HL-60/S4 treated with phorbol 12-myristate 13-acetate at 8.2 ng/mL for 4 days and 3 days (cell line): Measurements from ENCODE around the gene IPO11.
"Not testable (repeated sequence)": the region's sequence is repeated elsewhere in the genome, so short reads cannot be mapped to it uniquely, and the experiment has no call there.

Experiments used
- in situ Hi-C: fragments of 300-500 bp; cut with MboI; formaldehyde crosslinking; loops from 2 replicates; pipeline ENCODE4 v1.15.0; 2022; ENCODE audit warnings: low sequenced_read_pairs

The IPO11 gene

DNA sequence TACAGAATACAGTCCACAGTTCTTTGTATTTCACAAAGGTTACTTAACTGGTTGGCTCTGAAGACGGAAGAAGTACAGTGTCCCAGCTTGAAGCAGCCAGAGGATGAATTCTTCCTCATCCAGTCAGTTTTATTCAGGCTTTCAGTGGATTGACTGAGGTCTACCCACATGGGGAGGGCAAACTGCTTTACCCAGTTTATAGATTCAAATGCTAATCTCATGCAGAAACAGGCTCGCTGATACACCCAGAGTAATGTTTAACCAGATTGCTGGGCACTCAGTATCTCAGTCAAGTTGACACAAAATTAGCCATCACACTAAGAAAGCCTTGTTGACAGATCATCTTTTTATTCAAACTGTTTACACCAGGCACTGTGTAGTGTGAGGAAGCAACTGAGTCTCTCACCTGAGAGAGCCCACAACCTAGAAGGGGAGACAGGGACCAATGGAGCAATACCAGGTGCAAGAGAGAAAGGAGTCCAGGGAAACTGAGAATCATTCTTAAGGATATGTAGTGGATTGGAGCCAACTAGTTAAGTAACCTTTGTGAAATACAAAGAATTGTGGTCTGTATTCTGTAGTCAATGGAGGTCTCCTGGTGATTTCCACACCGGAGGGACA is 181.9 kb downstream of the IPO11 start:
- in situ Hi-C loops: no loop called here

- in situ Hi-C loops: no loop called here
Observed at GRCh38 chr5:62596096-62596495, 183.5 kb downstream of the IPO11 start.

DNA sequence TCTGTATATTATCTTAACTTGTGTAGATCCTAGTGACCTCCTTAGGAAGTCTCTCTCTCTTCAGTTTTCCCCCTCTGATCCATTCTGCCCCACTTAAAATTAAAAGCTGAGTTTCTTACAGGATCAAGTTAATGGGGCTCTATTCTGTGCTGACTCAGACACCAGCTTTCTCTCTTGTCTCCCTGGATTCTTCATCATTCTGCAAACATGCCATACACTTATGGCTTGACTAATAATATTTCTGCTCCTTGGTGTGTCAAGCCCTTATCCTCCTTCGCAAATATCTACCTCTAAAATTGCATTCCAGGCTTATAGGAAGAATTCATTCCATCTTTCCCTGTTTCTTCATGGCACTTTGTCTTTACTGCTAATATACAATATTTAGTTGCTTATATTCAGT is 184.1 kb downstream of the IPO11 start:
- in situ Hi-C loops: no loop called here

GRCh38 chr5:62597314-62597713 is 184.8 kb downstream of the IPO11 start:
- in situ Hi-C loops: no loop called here

- in situ Hi-C loops: no loop called here
Observed at GRCh38 chr5:62600560-62601252, 188.1 kb downstream of the IPO11 start.

GRCh38 chr5:62603934-62604333 is 191.4 kb downstream of the IPO11 start:
- in situ Hi-C loops: no loop called here

DNA sequence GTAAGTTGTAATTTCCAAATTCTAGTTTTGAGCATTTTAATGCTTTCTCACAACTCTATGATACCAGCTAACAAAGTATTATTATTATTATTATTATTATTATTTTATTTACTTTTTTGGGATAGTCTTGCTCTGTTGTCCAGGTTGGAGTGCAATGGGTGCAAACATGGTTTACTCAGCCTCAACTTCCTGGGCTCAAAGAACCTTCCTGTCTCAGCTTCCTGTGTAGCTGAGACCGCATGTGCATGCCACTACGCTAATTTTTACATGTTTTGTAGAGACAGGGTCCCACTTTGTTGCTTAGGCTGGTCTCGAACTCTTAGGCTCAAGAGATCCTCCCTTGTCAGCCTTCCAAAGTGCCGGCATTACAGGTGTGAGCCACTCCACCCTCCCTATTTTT is 193.1 kb downstream of the IPO11 start:
- in situ Hi-C loops: no loop called here

GRCh38 chr5:62606878-62607277 is 194.3 kb downstream of the IPO11 start:
- in situ Hi-C loops: no loop called here

- in situ Hi-C loops: no loop called here
Observed at GRCh38 chr5:62607615-62608014, 195.1 kb downstream of the IPO11 start.

DNA sequence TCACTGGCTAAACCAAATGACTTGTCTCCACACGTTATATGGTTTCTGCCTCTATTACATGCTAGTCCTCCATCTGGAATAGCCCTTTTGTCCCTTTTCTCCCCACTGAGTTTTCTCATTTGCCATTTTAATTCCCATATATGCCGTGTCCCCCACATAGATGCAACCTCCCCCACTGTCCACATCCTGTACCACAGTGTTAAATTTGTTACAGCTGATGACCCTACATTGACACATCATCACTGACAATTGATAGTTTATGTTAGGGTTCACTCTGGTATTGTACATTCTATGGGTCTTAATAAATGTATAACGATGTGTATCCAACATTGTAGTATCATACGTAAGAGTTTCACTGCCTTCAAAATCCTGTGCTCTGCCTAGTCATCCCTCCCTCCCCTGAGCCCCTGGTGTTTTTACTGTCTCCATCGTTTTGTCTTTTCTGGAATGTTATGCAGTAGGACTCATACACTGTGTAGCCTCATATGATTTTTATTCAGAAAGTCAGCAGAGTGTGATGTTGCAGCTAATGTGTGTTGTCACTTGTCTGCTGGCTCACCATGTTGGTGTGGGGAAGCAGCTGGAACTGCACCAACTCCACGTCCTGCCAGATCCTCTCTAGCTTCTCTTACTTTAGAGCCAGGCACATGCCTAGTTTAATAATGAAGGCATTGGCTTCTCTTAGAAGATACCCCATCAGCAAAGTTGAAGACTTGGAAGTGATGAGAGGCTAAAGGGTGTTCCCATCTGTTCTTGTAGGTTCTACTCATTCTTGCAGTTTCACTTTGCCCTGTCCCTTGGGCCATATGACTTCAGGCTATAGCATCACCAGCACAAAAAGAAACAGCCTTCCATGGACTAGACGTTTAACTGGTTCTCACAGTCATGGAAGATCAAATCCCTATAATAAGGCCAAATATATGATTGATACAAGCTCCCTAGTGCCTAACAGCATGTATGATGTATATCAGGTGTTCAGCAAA is 196.3 kb downstream of the IPO11 start:
- in situ Hi-C loops: no loop called here

DNA sequence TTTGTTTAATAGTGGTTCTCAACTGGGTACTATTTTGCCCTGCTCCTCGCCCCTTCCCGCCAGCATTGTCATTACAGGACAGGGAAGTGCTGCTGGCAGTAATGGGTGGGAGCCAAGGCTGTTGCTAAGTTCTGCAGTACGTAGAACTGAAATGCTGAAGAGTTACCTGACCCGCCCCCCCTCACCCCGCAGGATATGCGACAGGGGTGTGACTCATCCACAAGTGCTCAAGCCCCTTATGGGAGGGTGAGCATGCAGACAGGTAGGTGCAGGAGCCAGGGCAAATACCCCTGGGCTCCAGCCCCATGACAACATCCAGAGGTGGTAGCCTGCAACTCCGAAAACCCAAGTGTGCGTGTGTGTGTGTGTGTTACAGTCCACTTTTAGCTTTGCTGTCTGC is 201.8 kb downstream of the IPO11 start:
- in situ Hi-C loops: no loop called here

DNA sequence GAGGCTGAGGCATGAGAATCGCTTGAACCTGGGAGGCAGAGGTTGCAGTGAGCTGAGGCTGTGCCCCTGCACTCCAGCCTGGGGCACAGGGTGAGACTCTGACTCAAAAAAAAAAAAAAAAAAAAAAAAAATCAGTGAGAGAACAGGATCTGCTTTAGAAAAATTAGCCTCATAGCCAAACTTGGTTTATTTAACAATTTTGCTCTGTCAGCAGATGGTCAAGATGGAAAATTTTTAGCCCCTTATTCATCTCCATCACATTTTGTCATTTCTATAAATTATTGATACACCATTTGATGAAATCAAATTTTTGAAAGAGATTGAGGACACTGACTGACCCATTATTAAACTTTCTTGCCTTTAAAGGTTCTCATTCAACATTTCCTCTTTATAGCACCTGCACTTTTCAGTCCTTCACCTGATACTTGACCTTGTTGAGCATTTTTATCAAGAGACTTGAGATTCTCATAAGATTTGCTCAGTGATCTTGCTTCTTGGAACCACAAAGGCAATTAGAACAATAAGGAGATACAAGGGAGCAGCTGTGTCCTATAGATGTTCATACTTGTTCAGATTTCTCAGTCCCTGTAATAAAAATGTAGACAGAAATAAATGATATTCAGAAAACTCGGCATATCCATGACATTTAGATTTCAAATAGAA is 204.2 kb downstream of the IPO11 start:
- in situ Hi-C loops: no loop called here

GRCh38 chr5:62617943-62618342 is 205.4 kb downstream of the IPO11 start:
- in situ Hi-C loops: no loop called here

DNA sequence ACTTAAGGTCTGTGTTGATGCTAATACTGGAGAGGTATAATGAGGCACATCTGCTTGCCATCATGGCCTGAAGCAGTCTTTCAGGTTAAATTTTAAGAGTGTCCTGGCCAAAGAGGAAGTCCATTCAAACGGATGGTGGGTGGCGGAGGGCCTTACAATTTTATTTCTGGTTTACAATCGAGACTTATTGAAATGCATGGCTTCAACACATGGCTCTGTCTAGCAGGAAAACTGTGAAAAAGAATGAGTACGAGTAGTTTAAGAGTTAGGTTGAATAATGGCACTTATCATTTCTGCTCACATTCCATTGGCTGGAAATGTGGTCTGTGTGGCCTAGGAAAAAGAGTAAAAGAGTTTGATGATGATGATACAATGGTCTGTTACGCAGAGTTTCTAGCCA is 208.2 kb downstream of the IPO11 start:
- in situ Hi-C loops: no loop called here

- in situ Hi-C loops: no loop called here
Observed at GRCh38 chr5:62621280-62621679, 208.7 kb downstream of the IPO11 start.

DNA sequence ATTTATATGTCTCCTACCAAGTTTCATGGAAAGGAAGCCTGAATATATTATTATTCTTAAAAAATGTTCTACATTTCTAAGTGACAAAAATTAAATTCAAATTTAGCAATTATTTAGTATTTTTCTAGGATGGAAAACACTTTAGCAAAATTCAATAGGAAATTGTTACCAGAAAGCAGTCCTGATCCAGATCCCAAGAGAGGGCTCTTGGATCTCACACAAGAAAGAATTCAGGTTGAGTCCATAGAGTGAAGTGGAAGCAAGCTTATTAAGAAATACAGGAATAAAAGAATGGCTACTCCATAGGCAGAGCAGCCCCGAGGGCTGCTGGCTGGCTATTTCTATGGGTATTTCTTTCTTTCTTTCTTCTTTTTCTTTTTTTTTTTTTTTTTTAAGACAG is 210.7 kb downstream of the IPO11 start:
- in situ Hi-C loops: no loop called here

DNA sequence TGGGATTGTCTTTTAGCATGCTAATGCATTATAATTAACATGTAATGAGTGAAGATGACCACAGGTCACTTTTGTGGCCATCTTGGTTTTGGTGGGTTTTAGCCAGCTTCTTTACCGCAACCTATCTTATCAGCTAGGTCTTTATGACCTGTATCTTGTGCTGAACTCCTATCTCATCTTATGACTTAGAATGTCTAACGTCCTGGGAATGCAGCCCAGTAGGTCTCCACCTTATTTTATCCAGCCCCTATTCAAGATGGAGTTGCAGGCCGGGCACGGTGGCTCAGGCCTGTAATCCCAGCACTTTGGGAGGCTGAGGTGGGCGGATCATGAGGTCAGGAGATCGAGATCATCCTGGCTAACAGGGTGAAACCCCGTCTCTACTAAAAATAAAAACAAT is 211.9 kb downstream of the IPO11 start:
- in situ Hi-C loops: not testable (repeated sequence)

GRCh38 chr5:62626534-62626933 is 214.0 kb downstream of the IPO11 start:
- in situ Hi-C loops: no loop called here

- in situ Hi-C loops: no loop called here
Observed at GRCh38 chr5:62627121-62627520, 214.6 kb downstream of the IPO11 start.

DNA sequence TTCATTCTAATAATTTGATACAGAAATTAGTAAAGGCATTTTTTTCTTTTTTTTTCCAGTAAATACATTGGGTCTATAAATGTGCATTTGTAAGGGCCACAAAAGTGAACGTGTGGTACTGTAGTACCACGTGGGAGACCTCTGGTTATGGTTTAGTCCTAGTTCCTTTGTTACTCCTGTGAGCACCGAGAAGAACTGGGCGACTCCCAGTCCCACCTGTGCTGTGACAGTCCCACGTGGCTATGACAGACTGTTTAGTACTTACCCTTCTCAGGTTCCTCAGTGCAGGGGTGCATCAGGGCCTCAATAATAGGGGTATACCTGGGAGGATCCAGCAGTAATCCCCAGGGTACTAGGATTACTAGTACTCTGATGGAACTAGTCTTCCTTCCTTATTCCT is 215.3 kb downstream of the IPO11 start:
- in situ Hi-C loops: no loop called here

GRCh38 chr5:62631909-62632580 is 219.5 kb downstream of the IPO11 start:
- in situ Hi-C loops: no loop called here
